ENCODE data around the gene COG7.
A peak's percentile ranks its signal among the peaks of the same experiment; 100 is the strongest.
"Not testable (repeated sequence)": the region's sequence is repeated elsewhere in the genome, so short reads cannot be mapped to it uniquely, and the experiment has no call there.

Gene COG7

GRCh38 chr16:23402100-23402499 is 50.9 kb downstream of the COG7 start:
- Histone ChIP-seq H3F3A (ENCODE audit: insufficient read depth, low read length) (peaks cover 45% of the 10 kb centered on the region), H3K9me2 (replicated peaks; ENCODE audit: insufficient read depth, low read length) (no peaks in the 10 kb centered on the region), H3K27me3 (replicated peaks; ENCODE audit: insufficient read depth, low read length) (no peaks in the 10 kb centered on the region), H3K4me2 (ENCODE audit: low read depth, low read length) (no peak overlapping the region), H2AFZ (ENCODE audit: low read length) (no peak overlapping the region), H3K9ac (ENCODE audit: low read length) (no peak overlapping the region), H4K20me1 (ENCODE audit: insufficient read depth, low read length) (no peaks in the 10 kb centered on the region), H3K27ac (ENCODE audit: low read length) (peak overlapping the region; percentile 97), H3K9me3 (replicated peaks; ENCODE audit: insufficient read depth, low read length) (no peaks in the 10 kb centered on the region), H3K36me3 (replicated peaks; ENCODE audit: insufficient read depth, low read length) (no peaks in the 10 kb centered on the region), H3K4me1 (ENCODE audit: low read length) (peaks cover 65% of the 10 kb centered on the region), H3K79me2 (ENCODE audit: low read length) (no peaks in the 10 kb centered on the region), H3K4me3 (ENCODE audit: low read length) (no peak overlapping the region)
- no peak for DNase-seq
- no peak for TF ChIP-seq EZH2 (optimal IDR thresholded peaks at IDR 0.05; ENCODE audit: low read depth, low read length)
- no peak for TF ChIP-seq EZH2phosphoT487 (IDR thresholded peaks at IDR 0.05; ENCODE audit: low read length)
- no peak for TF ChIP-seq CTCF (IDR thresholded peaks at IDR 0.05; ENCODE audit: low read length)

GRCh38 chr16:23401139-23401538 is 51.9 kb downstream of the COG7 start:
- H3K27me3 ChIP-seq (replicated peaks; ENCODE audit: insufficient read depth, low read length), result no peaks in the 10 kb centered on the region
- TF ChIP-seq EZH2phosphoT487 (IDR thresholded peaks at IDR 0.05; ENCODE audit: low read length) (no peak), CTCF (IDR thresholded peaks at IDR 0.05; ENCODE audit: low read length) (no peak), EZH2 (optimal IDR thresholded peaks at IDR 0.05; ENCODE audit: low read depth, low read length) (no peak)

GRCh38 chr16:23400447-23400846 is 52.5 kb downstream of the COG7 start:
- not testable (repeated sequence) for H3K4me2 ChIP-seq (ENCODE audit: low read depth, low read length); H3K36me3 ChIP-seq (replicated peaks; ENCODE audit: insufficient read depth, low read length)

More at GRCh38 chr16:23401139-23401538, 51.9 kb downstream of the COG7 start:
- Histone ChIP-seq H2AFZ (ENCODE audit: low read length) (no peak overlapping the region), H3K27ac (ENCODE audit: low read length) (no peak overlapping the region), H3F3A (ENCODE audit: insufficient read depth, low read length) (peaks cover 36% of the 10 kb centered on the region), H3K36me3 (replicated peaks; ENCODE audit: insufficient read depth, low read length) (no peaks in the 10 kb centered on the region), H3K9me2 (replicated peaks; ENCODE audit: insufficient read depth, low read length) (no peaks in the 10 kb centered on the region), H3K4me1 (ENCODE audit: low read length) (peaks cover 55% of the 10 kb centered on the region), H3K4me2 (ENCODE audit: low read depth, low read length) (no peak overlapping the region), H3K4me3 (ENCODE audit: low read length) (no peak overlapping the region), H4K20me1 (ENCODE audit: insufficient read depth, low read length) (no peaks in the 10 kb centered on the region), H3K9me3 (replicated peaks; ENCODE audit: insufficient read depth, low read length) (no peaks in the 10 kb centered on the region), H3K9ac (ENCODE audit: low read length) (no peak overlapping the region), H3K79me2 (ENCODE audit: low read length) (no peaks in the 10 kb centered on the region)
- DNase-seq, result no peak

GRCh38 chr16:23398987-23399805 is 53.8 kb downstream of the COG7 start:
- no peaks in the 10 kb centered on the region for H3K27me3 ChIP-seq (replicated peaks; ENCODE audit: insufficient read depth, low read length)
- no peak overlapping the region for H3K4me2 ChIP-seq (ENCODE audit: low read depth, low read length)
- no peak overlapping the region for H2AFZ ChIP-seq (ENCODE audit: low read length)
- H3K36me3 ChIP-seq (replicated peaks; ENCODE audit: insufficient read depth, low read length), result no peaks in the 10 kb centered on the region
- no peak for DNase-seq
- H3K79me2 ChIP-seq (ENCODE audit: low read length), result no peaks in the 10 kb centered on the region
- no peaks in the 10 kb centered on the region for H3K9me2 ChIP-seq (replicated peaks; ENCODE audit: insufficient read depth, low read length)
- no peaks in the 10 kb centered on the region for H3K9me3 ChIP-seq (replicated peaks; ENCODE audit: insufficient read depth, low read length)
- H3K4me1 ChIP-seq (ENCODE audit: low read length), result peaks cover 40% of the 10 kb centered on the region
- no peak overlapping the region for H3K27ac ChIP-seq (ENCODE audit: low read length)
- no peak for TF ChIP-seq EZH2 (optimal IDR thresholded peaks at IDR 0.05; ENCODE audit: low read depth, low read length)
- H3K9ac ChIP-seq (ENCODE audit: low read length), result no peak overlapping the region
- H3K4me3 ChIP-seq (ENCODE audit: low read length), result no peak overlapping the region
- H3F3A ChIP-seq (ENCODE audit: insufficient read depth, low read length), result peaks cover 19% of the 10 kb centered on the region
- H4K20me1 ChIP-seq (ENCODE audit: insufficient read depth, low read length), result no peaks in the 10 kb centered on the region

More at GRCh38 chr16:23400447-23400846, 52.5 kb downstream of the COG7 start:
- not testable (repeated sequence) for H3K27me3 ChIP-seq (replicated peaks; ENCODE audit: insufficient read depth, low read length); H3K9ac ChIP-seq (ENCODE audit: low read length); DNase-seq; H2AFZ ChIP-seq (ENCODE audit: low read length); H3K27ac ChIP-seq (ENCODE audit: low read length); H3K79me2 ChIP-seq (ENCODE audit: low read length); H3K4me3 ChIP-seq (ENCODE audit: low read length); H4K20me1 ChIP-seq (ENCODE audit: insufficient read depth, low read length); H3K9me3 ChIP-seq (replicated peaks; ENCODE audit: insufficient read depth, low read length); H3K9me2 ChIP-seq (replicated peaks; ENCODE audit: insufficient read depth, low read length)
- peaks cover 30% of the 10 kb centered on the region for H3F3A ChIP-seq (ENCODE audit: insufficient read depth, low read length)
- H3K4me1 ChIP-seq (ENCODE audit: low read length), result peaks cover 49% of the 10 kb centered on the region
